HG03175 (cell line): ENCODE data around the gene KLHL30.

Experiments
- ATAC-seq: cut with Tn5 transposase; IDR thresholded peaks from one replicate; pipeline ENCODE4 v1.9.1; 2021; ENCODE audit warnings: mild to moderate bottlenecking, moderate library complexity; ENCODE audit not compliant: unreplicated experiment

The KLHL30 gene

DNA sequence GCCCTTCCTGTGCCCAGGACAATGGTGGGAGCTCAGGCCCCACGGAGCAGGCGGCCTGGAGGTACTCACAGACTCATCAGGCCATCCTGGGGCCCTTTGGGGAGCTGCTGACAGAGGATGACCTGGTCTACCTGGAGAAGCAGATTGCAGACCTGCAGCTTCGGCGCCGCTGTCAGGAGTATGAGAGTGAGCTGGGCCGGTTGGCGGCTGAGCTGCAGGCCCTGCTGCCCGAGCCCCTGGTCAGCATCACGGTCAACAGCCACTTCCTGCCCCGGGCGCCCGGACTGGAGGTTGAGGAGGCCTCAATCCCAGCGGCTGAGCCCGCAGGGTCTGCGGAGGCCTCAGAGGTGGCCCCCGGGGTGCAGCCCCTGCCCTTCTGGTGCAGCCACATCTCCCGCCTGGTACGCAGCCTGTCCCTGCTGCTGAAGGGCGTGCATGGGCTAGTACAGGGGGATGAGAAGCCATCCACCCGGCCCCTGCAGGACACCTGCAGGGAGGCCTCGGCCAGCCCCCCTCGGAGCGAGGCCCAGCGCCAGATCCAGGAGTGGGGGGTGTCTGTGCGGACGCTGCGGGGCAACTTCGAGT lies 8.3 kb upstream of the KLHL30 start:
- no peak for ATAC-seq

DNA sequence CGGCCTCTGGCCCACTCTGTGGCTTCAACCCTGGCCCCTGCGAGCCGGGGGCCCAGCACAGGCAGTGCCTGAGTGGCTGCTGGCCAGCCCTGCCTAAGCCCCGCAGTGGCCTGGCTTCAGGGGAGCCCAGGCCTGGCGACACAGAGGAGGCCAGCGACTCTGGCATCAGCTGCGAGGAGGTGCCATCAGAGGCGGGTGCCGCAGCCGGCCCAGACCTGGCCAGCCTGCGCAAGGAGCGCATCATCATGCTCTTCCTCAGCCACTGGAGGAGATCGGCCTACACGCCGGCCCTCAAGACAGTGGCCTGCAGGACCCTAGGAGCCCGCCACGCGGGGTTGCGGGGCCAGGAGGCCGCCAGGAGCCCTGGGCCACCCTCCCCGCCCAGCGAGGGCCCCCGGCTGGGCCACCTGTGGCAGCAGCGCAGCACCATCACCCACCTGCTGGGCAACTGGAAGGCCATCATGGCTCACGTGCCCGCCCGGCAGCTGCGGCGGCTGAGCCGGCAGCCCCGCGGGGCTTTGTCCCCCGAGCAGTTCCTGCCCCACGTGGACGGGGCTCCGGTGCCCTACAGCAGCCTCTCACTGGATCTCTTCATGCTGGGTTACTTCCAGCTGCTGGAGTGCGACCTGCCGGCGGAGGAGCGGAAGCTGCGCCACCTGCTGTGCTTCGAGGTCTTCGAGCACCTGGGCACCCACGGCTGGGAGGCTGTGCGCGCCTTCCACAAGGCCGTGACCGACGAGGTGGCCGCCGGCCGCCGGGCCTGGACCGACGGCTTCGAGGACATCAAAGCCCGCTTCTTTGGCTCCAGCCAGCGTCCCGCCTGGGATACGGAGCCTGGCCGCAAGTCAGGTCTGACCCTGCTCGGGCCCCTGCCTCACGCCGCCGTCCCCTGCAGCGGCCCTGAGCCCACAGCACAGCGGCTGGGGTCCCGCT lies 7.5 kb upstream of the KLHL30 start:
- ATAC-seq = no peak

- no peak for ATAC-seq
Observed at GRCh38 chr2:238131761-238132462, 6.6 kb upstream of the KLHL30 start.

DNA sequence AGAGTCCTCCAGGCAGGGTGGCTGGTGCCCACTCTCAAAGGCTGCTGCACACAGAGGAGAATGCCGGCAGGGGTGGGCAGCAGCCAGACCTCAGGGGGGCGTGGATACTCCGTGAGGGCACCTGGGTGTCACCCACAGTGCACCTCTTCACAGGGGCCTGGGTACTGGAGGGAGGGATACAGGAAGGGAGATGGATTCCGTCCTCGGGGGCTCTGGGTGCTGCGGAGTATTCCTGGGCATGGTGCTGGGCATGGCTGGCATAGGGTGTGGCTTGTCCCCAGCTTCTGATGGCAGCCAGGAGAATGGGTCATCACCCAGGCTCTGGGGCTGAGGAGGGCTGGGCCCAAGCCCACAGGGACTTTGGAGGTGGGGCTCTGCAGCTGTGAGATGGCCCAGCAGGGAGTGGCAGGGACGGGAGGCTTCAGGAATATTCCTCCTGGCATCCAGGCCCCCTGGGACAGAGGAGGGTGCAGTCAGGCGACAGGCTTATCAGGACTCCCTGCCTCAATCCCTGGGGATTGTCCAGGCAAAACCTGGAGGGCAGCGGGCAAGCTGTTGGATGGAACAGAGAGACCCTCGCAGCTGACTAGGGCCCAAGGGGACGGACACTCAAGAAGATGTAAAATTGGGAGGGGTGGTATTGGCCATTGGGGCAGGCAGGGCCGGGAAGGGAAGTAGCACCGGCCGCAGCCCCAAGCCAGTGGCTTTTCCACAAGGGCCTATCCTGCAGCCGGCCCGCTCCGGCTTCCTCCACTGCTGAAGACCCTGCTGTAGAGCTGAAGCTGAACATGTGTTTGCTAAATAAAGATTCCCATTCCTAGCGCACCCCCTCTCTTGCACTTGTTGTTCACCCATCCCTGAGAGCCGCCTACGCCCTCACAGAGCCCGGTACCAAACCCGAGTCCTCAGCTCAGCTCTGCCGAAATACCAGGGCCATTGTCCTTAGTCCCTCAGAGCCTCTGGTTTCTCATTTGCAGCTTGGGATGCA lies 5.7 kb upstream of the KLHL30 start:
- ATAC-seq = no peak

DNA sequence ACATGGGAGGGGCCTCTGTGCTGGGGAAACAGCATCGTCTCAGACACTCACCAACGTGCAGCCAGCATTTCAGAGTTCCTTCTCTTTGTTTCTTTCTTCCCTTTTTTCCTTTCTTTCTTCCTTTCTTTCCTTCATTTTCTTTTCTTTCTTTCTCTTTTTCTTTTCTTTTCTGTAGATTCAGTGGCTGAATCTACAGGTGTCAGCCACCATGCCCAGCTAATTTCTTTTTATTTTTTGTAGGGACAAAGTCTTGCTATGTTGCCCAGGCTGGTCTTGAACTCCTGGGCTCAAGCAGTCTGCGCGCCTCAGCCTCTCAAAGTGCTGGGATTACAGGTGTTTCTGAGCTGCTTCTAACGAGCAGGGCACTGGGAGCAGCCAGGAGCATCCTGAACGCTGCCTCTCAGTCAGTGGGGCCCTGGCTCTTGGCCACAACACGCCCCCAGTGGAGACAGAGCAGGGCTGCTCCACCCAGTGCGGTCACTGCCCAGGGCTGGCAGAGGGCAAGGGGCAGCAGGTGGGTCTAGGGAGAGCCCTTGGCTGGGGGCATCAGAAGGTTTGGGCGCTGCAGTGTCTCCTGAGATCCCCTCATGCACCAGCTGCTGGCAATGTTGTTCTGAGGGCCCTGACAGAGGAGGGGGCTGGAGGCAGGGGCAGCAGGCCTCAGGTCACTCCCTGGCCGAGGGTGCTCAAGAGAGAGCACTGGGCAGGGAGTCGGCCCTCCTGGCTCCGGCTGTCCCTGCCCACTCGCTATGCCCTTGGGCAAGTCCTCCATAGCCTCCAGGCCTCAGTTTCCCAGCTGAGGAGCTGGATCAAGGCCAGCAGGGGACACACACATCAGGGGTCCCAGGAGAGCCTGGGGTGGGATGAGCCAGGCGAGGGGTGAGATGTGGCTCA lies 4.7 kb upstream of the KLHL30 start:
- ATAC-seq = no peak

DNA sequence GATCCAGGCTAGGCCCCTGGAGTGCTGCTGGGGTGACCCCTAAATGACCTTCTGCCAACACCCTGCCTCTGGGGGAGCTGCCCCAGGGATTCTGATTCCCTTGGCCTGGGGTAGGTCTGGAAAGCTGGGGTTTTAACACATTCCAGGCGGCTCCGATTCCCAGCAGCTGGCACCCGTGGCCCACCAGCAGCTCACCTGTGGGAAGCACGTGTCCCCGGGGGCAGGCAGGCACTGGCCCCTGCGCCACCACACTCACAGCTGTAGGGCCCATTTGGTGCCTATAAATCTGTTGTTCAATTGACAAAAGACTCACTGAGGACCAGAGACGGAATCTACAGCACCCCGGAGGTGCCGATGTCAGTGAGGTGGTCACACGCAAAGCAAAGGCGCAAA lies 4.1 kb upstream of the KLHL30 start:
- ATAC-seq = no peak

GRCh38 chr2:238135601-238136150 lies 2.8 kb upstream of the KLHL30 start:
- ATAC-seq = no peak

DNA sequence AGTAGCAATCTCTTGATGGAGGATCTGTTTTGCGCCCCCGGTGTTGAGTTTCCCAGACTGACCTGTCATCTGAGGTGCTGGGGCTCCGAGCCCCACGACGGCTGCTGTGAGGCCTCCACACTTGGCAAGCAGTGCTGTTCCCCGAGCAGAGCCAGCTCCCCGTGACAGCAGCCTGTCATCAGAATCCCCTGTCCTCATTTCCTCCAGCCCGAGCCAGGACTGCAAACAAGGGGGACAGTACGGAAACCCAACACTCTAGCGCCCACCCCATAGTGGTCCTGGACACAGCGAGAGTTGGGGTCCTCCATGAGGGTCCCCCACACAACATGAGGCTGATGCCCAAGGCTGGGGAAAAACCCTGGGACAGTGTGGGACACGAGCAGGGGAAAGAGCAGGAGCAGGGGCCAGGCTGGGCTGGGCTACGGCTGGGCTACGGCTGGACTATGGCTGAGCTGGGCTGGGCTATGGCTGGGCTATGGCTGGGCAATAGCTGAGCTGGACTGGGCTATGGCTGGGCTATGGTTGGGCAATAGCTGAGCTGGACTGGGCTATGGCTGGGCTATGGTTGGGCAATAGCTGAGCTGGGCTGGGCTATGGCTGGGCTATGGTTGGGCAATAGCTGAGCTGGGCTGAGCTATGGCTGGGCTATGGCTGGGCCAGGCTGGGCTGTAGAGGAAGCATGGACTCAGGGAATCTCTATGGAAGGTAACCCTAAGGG lies 1.5 kb upstream of the KLHL30 start:
- no peak for ATAC-seq

GRCh38 chr2:238137885-238138284 lies 583 bp upstream of the KLHL30 start:
- ATAC-seq = no peak

- ATAC-seq = no peak
Observed at GRCh38 chr2:238139196-238140039, 950 bp downstream of the KLHL30 start.

DNA sequence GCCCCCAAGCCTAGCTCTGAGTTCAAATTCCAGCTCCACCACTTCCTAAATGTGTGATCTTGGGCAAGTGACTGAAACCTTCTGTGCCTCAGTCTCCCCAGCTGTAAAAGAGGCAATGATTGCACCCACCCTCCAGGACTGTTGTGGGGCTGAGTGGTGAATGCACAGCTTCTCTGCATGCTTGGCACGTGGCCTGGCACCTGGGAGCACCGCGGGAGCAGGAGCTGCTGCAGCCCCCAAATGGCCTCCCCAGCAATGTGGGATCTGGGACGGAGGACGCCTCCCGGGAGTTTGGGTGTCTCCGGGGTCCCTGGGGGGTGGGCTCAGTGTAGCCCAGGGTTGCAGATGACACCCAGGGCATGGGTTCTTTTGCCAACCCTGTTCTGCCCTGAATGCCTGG lies 1.6 kb downstream of the KLHL30 start:
- ATAC-seq = no peak

- no peak for ATAC-seq
Observed at GRCh38 chr2:238140721-238141540, 2.5 kb downstream of the KLHL30 start.

GRCh38 chr2:238141541-238142318 lies 3.3 kb downstream of the KLHL30 start:
- ATAC-seq = no peak

DNA sequence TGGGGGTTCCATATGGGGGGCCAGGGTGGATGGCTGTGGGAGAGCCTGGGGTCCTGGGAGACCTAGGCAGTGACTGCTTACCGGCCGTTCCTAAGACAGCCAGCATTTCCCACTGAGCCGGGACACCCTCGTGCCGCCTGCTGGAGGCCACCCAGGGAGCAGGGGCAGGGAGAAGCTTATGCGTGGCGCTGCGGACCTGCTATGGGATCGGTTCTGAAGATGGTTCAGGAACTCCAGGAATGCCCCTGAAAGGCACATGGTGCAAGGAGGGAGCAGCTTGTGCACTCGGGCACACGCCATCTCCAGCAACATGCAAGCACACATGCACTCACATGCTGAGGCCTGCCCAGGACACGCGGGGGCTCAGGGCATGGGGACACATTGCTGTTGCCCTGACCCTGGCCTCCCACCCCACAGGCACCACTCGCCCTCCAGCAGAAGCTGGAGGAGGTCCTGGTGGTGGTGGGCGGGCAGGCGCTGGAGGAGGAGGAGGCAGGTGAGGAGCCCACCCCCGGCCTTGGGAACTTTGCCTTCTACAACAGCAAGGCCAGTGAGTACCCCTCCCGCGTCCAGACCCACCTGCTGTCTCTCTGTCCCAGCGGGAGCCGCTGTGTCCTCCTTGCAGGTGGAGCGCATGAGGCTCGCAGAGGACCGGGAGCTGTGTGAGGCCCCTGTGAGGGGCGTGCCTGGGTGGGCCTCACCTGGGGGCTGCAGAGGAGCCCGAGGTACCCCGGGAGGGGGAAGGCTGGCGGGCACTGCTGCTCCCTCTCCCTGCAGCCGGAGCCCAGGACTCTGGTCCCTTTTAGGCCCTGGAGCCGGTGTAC lies 4.1 kb downstream of the KLHL30 start:
- no peak for ATAC-seq

GRCh38 chr2:238143239-238143951 lies 4.9 kb downstream of the KLHL30 start:
- no peak for ATAC-seq
